Osteoblast (primary cell): Measurements from ENCODE around the gene RAB31. TPM values are rescaled to one million over a fixed set of nuclear protein-coding genes. Genes with fewer than 3 reads are reported as not detected.

ENCODE experiments used
- DNase-seq: peaks from one replicate; pipeline ENCODE4 v3.0.0; 2011; ENCODE audit warnings: low spot score, mixed read lengths; ENCODE audit not compliant: insufficient read length; ENCODE audit errors: missing footprints
- H2AFZ ChIP-seq: 2 replicates; pipeline ENCODE4 v1.6.0; 2011; ENCODE audit warnings: mild to moderate bottlenecking, low read length
- H3K27ac ChIP-seq: 2 replicates; pipeline ENCODE4 v1.5.1; 2011; ENCODE audit warnings: mild to moderate bottlenecking, low read depth, low read length, moderate library complexity
- H3K27me3 ChIP-seq: 2 replicates; pipeline ENCODE4 v1.6.0; 2012; ENCODE audit warnings: mild to moderate bottlenecking, control low read depth, inconsistent platforms, low read length, moderate library complexity; ENCODE audit not compliant: insufficient read depth
- H3K36me3 ChIP-seq: 2 replicates; pipeline ENCODE4 v1.5.1; 2011; ENCODE audit warnings: mild to moderate bottlenecking, low read length, control low read depth, moderate library complexity; ENCODE audit not compliant: insufficient read depth
- H3K4me1 ChIP-seq: 2 replicates; pipeline ENCODE4 v1.5.1; 2011; ENCODE audit warnings: mild to moderate bottlenecking, low read length, control low read depth, moderate library complexity; ENCODE audit not compliant: insufficient read depth
- H3K4me2 ChIP-seq: 2 replicates; pipeline ENCODE4 v1.6.0; 2011; ENCODE audit warnings: mild to moderate bottlenecking, low read length; ENCODE audit not compliant: insufficient read depth
- H3K4me3 ChIP-seq: fragments of 200-600 bp; sonication (generic); 3 replicates; pipeline ENCODE4 v1.5.1; 2012; ENCODE audit warnings: mild to moderate bottlenecking, low read length, inconsistent platforms; ENCODE audit not compliant: insufficient read depth
- H3K79me2 ChIP-seq: 2 replicates; pipeline ENCODE4 v1.6.0; 2012; ENCODE audit warnings: mild to moderate bottlenecking, low read length, control low read depth, inconsistent platforms; ENCODE audit not compliant: insufficient read depth
- H3K9me3 ChIP-seq: 2 replicates; pipeline ENCODE4 v1.5.1; 2011; ENCODE audit warnings: low read depth, low read length, control low read depth
- H4K20me1 ChIP-seq: 2 replicates; pipeline ENCODE4 v1.6.0; 2012; ENCODE audit warnings: mild to moderate bottlenecking, low read length, control low read depth; ENCODE audit not compliant: insufficient read depth
- CTCF ChIP-seq: IDR thresholded peaks from 2 replicates; pipeline ENCODE4 v1.5.1; 2011; ENCODE audit warnings: mild to moderate bottlenecking, low read depth, low read length, moderate library complexity; ENCODE audit errors: extremely low read depth
- total RNA-seq: library from RNA; depleted of rRNA; stranded (reverse); fragments of >200 nt; gene quantifications from 2 replicates; pipeline ENCODE4 v1.2.3, GENCODE V29; 2012

Gene RAB31
- total RNA-seq, 1 donor, result 120 TPM

DNA sequence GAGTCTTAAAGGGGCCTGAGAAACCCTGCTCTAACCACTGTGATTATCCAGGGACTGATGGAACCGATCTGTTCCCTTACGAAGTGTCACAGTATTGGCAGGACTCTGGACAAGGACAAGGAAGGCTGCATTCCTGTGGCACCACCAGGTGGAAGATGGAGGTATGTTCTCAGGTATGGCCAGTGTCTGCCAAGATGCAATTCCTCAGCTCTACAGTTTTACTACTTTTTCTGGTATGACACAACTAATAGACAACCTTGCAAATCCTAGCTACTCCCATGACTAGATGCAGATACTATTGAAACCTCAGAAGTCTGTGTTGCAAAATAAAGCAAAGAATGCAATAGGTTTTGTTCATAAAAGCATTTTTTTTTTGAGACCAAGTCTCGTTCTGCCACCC lies 14.6 kb downstream of the RAB31 start:
- H3K27ac ChIP-seq, result peak overlapping the region; percentile 15
- no peaks in the 10 kb centered on the region for H3K9me3 ChIP-seq
- no peak overlapping the region for H2AFZ ChIP-seq
- H3K4me3 ChIP-seq, result no peak overlapping the region
- H3K36me3 ChIP-seq, result peaks cover 14% of the 10 kb centered on the region
- H3K27me3 ChIP-seq, result no peaks in the 10 kb centered on the region
- no peak for TF ChIP-seq CTCF
- peaks cover 14% of the 10 kb centered on the region for H4K20me1 ChIP-seq
- H3K79me2 ChIP-seq, result peaks cover 74% of the 10 kb centered on the region
- peaks cover 20% of the 10 kb centered on the region for H3K4me1 ChIP-seq
- DNase-seq, result no peak
- no peak overlapping the region for H3K4me2 ChIP-seq

GRCh38 chr18:9724797-9725585 lies 16.9 kb downstream of the RAB31 start:
- Histone ChIP-seq H3K4me3 (no peak overlapping the region), H3K27me3 (no peaks in the 10 kb centered on the region), H3K9me3 (no peaks in the 10 kb centered on the region), H2AFZ (no peak overlapping the region), H3K27ac (no peak overlapping the region), H3K79me2 (peaks cover 81% of the 10 kb centered on the region), H3K36me3 (peaks cover 14% of the 10 kb centered on the region), H3K4me2 (no peak overlapping the region), H3K4me1 (peaks cover 12% of the 10 kb centered on the region), H4K20me1 (peaks cover 14% of the 10 kb centered on the region)
- DNase-seq, result no peak
- TF ChIP-seq CTCF, result no peak

DNA sequence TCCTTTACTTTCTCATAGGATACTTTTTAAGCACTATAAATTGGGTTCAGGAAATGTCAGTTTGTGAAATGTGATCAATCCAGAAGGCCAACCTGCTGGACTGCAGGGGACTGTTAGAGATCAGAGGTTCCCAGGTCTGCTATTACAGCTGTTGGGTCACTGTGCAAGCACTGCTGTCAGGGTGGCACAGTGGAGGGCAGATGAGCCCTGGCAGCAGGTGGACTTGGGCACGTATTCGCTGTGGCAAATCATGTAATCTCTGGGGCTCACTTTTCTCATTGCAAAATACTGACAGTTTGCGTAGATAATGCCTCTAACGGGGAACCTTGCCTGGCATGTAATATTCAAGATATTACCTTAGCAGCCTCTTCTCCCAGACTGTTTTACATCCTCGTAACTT lies 18.1 kb downstream of the RAB31 start:
- no peak overlapping the region for H2AFZ ChIP-seq
- H3K79me2 ChIP-seq, result peaks cover 81% of the 10 kb centered on the region
- peaks cover 10% of the 10 kb centered on the region for H4K20me1 ChIP-seq
- no peak for TF ChIP-seq CTCF
- DNase-seq, result no peak
- H3K4me1 ChIP-seq, result peaks cover 19% of the 10 kb centered on the region
- H3K27me3 ChIP-seq, result no peaks in the 10 kb centered on the region
- H3K36me3 ChIP-seq, result peaks cover 14% of the 10 kb centered on the region
- H3K27ac ChIP-seq, result no peak overlapping the region
- H3K9me3 ChIP-seq, result no peaks in the 10 kb centered on the region
- H3K4me2 ChIP-seq, result no peak overlapping the region
- H3K4me3 ChIP-seq, result no peak overlapping the region

GRCh38 chr18:9726936-9727335 lies 18.8 kb downstream of the RAB31 start:
- H3K27ac ChIP-seq, result no peak overlapping the region
- no peak overlapping the region for H3K4me2 ChIP-seq
- H4K20me1 ChIP-seq, result peaks cover 7% of the 10 kb centered on the region
- H3K79me2 ChIP-seq, result peaks cover 77% of the 10 kb centered on the region
- no peaks in the 10 kb centered on the region for H3K9me3 ChIP-seq
- peaks cover 14% of the 10 kb centered on the region for H3K36me3 ChIP-seq
- H2AFZ ChIP-seq, result no peak overlapping the region
- H3K27me3 ChIP-seq, result no peaks in the 10 kb centered on the region
- peaks cover 19% of the 10 kb centered on the region for H3K4me1 ChIP-seq
- no peak for DNase-seq
- TF ChIP-seq CTCF, result no peak
- H3K4me3 ChIP-seq, result no peak overlapping the region
